Activated T-helper 1 cell treated with anti-CD3 and anti-CD28 coated beads, Interleukin-2, amount 50 U/mL, for 16 hours (primary cell): Measurements from ENCODE around the gene GINM1.

Experiments used
- DNase-seq, 2 donors: peaks; one replicate each; pipeline ENCODE4 v3.0.0-alpha.2; 2020; ENCODE audit warnings: low read depth in 1 of 2, low spot score in 1 of 2

GINM1 gene

GRCh38 chr6:149593408-149593807 lies 27.2 kb downstream of the GINM1 start:
- DNase-seq: no peak

GRCh38 chr6:149600508-149600907 lies 34.3 kb downstream of the GINM1 start:
- DNase-seq: no peak

GRCh38 chr6:149608381-149608982 lies 42.3 kb downstream of the GINM1 start:
- no peak for DNase-seq

DNA sequence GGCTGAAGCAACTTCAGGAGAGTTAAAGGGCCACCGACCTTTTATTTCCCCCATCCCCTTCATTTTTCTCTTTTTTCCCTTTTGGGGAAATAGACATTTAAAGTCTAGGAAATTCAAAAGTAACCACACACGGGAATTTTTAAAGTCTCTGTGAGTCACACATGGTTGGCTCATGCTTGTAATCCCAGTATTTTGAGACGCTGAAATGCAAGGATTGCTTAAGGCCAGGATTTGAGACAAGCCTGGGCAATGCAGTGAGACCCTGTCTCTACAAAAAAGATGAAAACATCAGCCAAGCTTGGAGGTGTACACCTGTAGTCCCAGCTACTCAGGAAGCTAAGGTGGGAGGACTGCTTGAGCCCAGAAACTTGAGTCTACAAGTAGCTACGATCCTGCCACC lies 48.2 kb downstream of the GINM1 start:
- DNase-seq: no peak

- no peak for DNase-seq
Measured at GRCh38 chr6:149615805-149616204, 49.6 kb downstream of the GINM1 start.

DNA sequence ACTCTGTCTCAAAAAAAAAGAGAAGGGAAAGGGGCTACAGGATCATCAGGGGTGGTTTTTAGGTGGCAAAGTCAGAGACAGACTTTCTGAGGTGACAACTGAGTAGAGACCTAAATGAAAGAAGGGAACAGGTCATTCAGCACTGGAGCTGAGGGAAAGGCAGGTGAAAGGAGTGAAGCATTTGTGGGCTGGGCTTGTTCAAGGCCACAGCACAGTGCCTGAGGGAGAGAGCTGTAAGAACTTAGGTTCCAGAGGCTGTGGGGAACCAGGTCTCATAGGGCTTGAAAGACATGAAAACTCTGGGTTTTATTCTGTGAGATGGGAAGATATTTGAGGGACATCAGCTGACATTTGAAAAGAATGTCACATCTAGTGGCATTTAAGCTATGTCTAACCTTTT lies 61.5 kb downstream of the GINM1 start:
- DNase-seq: no peak

DNA sequence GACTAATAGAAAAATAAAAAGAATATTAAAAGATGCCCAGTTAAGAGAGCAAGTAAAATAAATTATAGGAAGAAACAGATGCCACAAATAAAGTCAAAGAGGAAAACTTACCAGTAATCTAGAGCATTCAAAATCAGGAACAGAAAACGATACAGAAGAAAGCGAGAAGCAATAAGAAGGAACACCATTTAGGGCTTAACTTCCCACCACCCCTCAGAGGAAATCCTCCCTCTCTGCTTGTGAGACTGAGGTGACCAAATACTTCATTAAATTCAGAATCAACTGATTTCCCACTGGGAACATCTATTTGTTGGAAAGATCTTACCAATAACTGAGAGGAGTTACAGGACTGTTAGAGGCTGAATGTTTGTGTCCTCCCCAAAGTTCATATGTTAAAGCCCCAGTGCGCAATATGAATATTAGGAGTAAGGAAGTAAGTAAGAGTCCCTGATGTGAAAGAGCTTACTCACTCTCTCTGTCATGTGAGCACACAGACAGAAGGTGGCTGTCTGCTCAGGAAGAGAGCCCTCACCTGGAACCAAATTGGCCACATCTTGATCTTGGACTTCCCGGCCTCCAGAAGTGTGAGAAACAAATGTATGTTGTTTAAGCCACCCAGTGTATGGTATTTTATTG lies 62.8 kb downstream of the GINM1 start:
- no peak for DNase-seq

- DNase-seq: no peak
Measured at GRCh38 chr6:149634315-149634714, 68.1 kb downstream of the GINM1 start.

- DNase-seq: no peak
Measured at GRCh38 chr6:149636124-149636523, 69.9 kb downstream of the GINM1 start.
